HepG2 (cell line): ENCODE results near the gene HUNK. TPM values are rescaled to one million over a fixed set of nuclear protein-coding genes. Genes with fewer than 3 reads are reported as not detected.
A peak's percentile ranks its signal among the peaks of the same experiment; 100 is the strongest.

Experiments used
- BCL3 ChIP-seq: sonication (generic); formaldehyde crosslinking; IDR thresholded peaks from 2 replicates; pipeline ENCODE4 v1.5.1; 2020; ENCODE audit warnings: mild to moderate bottlenecking, missing genetic modification reagents, moderate library complexity
- HNF1A ChIP-seq, 2 experiments: sonication (generic) in 1 of 2; formaldehyde crosslinking in 1 of 2; IDR thresholded peaks; 2 replicates each; pipeline versions ENCODE4 v1.4.0 to v1.6.1; 2016 to 2020; ENCODE audit warnings: borderline replicate concordance in 1 of 2, low read depth in 1 of 2, mild to moderate bottlenecking in 1 of 2, missing genetic modification reagents in 1 of 2
- HNF1B ChIP-seq: sonication (generic); formaldehyde crosslinking; IDR thresholded peaks from 2 replicates; pipeline ENCODE4 v1.5.1; 2020; ENCODE audit warnings: mild to moderate bottlenecking, moderate library complexity, missing genetic modification reagents
- HNRNPH1 ChIP-seq: fragments of 200-400 bp; formaldehyde crosslinking; optimal IDR thresholded peaks from 2 replicates; pipeline ENCODE3; 2017; ENCODE audit warnings: mild to moderate bottlenecking, low read depth, low read length
- KDM4B ChIP-seq: sonication (generic); formaldehyde crosslinking; IDR thresholded peaks from 2 replicates; pipeline ENCODE4 v1.4.0; 2020; ENCODE audit warnings: missing genetic modification reagents
- NFATC3 ChIP-seq: sonication (generic); formaldehyde crosslinking; IDR thresholded peaks from 2 replicates; pipeline ENCODE4 v1.5.1; 2020; ENCODE audit warnings: mild to moderate bottlenecking, missing genetic modification reagents
- PHF20 ChIP-seq: sonication (generic); formaldehyde crosslinking; IDR thresholded peaks from 2 replicates; pipeline ENCODE4 v1.5.0; 2020; ENCODE audit warnings: mild to moderate bottlenecking, missing genetic modification reagents
- PRMT3 ChIP-seq: sonication (generic); formaldehyde crosslinking; IDR thresholded peaks from 2 replicates; pipeline ENCODE4 v1.8.1; 2022; ENCODE audit warnings: low read depth, mild to moderate bottlenecking, moderate library complexity, missing genetic modification reagents, borderline replicate concordance
- TARDBP ChIP-seq: sonication (generic); formaldehyde crosslinking; IDR thresholded peaks from 2 replicates; pipeline ENCODE4 v1.8.0; 2022; ENCODE audit warnings: mild to moderate bottlenecking, missing genetic modification reagents
- THAP9 ChIP-seq: sonication (generic); formaldehyde crosslinking; IDR thresholded peaks from 2 replicates; pipeline ENCODE4; 2020; ENCODE audit warnings: missing genetic modification reagents, mild to moderate bottlenecking, borderline replicate concordance
- ZFP41 ChIP-seq: sonication (generic); formaldehyde crosslinking; IDR thresholded peaks from 2 replicates; pipeline ENCODE4 v1.4.0; 2020; ENCODE audit warnings: mild to moderate bottlenecking, missing genetic modification reagents, borderline replicate concordance
- ZNF121 ChIP-seq: sonication (generic); formaldehyde crosslinking; IDR thresholded peaks from 2 replicates; pipeline ENCODE4 v1.5.0; 2020; ENCODE audit warnings: mild to moderate bottlenecking, missing genetic modification reagents
- ZNF574 ChIP-seq: sonication (generic); formaldehyde crosslinking; IDR thresholded peaks from 2 replicates; pipeline ENCODE4 v1.4.0; 2020; ENCODE audit warnings: missing genetic modification reagents
- polyA plus RNA-seq, 8 experiments: library from polyadenylated mRNA; depleted of rRNA in 3 of 8; stranded (reverse) in 7 of 8; unstranded in 1 of 8; fragments of >200 nt; fragmentation: Illumina TruSeq in 4 of 8; extraction: Trizol in 4 of 8; gene quantifications; 2 replicates each; pipeline versions ENCODE4 v1.2.1 to v1.2.3, GENCODE V29; 2011 to 2016; ENCODE audit warnings: low read depth in 4 of 8, missing spikeins in 1 of 8, mixed read lengths in 1 of 8; ENCODE audit not compliant: insufficient read depth in 1 of 8
- total RNA-seq, 5 experiments: library from RNA; depleted of rRNA; stranded (reverse); fragments of >200 nt; fragmentation: Illumina TruSeq; extraction: Trizol; gene quantifications; 2 replicates each; pipeline ENCODE4 v1.2.3, GENCODE V29; 2016; ENCODE audit warnings: low read depth in 1 of 5

The HUNK gene
- total and polyA plus RNA-seq, 2 of the 13 experiments (the other 11 are each of a cell fraction or from before 2014, with no cell fraction given), result 1.8 to 1.9 TPM

- TF ChIP-seq TARDBP (peak; percentile 46; the same call in 1 of the 2 replicates), PRMT3 (CRISPR knock-in tag) (no peak), BCL3 (CRISPR knock-in tag) (no peak), NFATC3 (CRISPR knock-in tag) (no peak), ZFP41 (CRISPR knock-in tag) (no peak), ZNF574 (CRISPR knock-in tag) (no peak; the same call in 1 of the 2 replicates), HNRNPH1 (no peak), HNF1A (IDR thresholded peaks at IDR 0.05; ENCODE audit: low read depth) (no peak), HNF1A (CRISPR knock-in tag; IDR thresholded peaks at IDR 0.05; ENCODE audit: borderline replicate concordance) (no peak), THAP9 (no peak), ZNF121 (CRISPR knock-in tag) (peak; percentile 54; the same call in 1 of the 2 replicates), KDM4B (no peak), HNF1B (CRISPR knock-in tag) (0 out of 2 replicates have a peak, but pooled peaks have one; percentile 25), PHF20 (CRISPR knock-in tag) (0 out of 2 replicates have a peak, but pooled peaks have one; percentile 26)
These were observed 1.1 kb downstream of the HUNK start (continued) for GRCh38 chr21:31873696-31874599.
